NOMO-1 treated with DMSO at 0.1 percent for 48 hours (cell line): ENCODE results near the gene USP17L11.
"Not testable (repeated sequence)": the region's sequence is repeated elsewhere in the genome, so short reads cannot be mapped to it uniquely, and the experiment has no call there.

Experiments
- DNase-seq: peaks from one replicate; lab custom pipeline; 2025; ENCODE audit not compliant: unreplicated experiment; lab: John Stamatoyannopoulos, UW

Gene USP17L11

GRCh38 chr4:9215105-9215504, at the start of gene USP17L11:
TSS of gene USP17L11 (plus strand) at chr4:9215405. CDS start at chr4:9215405, 0 bp downstream.
- not testable (repeated sequence) for DNase-seq

- not testable (repeated sequence) for DNase-seq
These were observed 49.2 kb upstream of the USP17L11 start for GRCh38 chr4:9165990-9166389.

GRCh38 chr4:9169791-9170459, 45.3 kb upstream of the USP17L11 start, which contains the start of gene FAM90A26:
TSS of gene FAM90A26 (plus strand) at chr4:9170409. CDS start at chr4:9173173, 2,764 bp downstream.
- not testable (repeated sequence) for DNase-seq

- not testable (repeated sequence) for DNase-seq
These were observed 4.8 kb upstream of the USP17L11 start, which contains the start of gene USP17L10 for GRCh38 chr4:9210357-9210756. TSS of gene USP17L10 (plus strand) at chr4:9210657. CDS start at chr4:9210657, 0 bp downstream.

GRCh38 chr4:9214701-9215100, 504 bp upstream of the USP17L11 start:
- DNase-seq, result not testable (repeated sequence)

GRCh38 chr4:9219852-9220251, 4.6 kb downstream of the USP17L11 start, which contains the start of gene USP17L12:
TSS of gene USP17L12 (plus strand) at chr4:9220152. CDS start at chr4:9220152, 0 bp downstream.
- DNase-seq, result not testable (repeated sequence)

- not testable (repeated sequence) for DNase-seq
These were observed 9.4 kb downstream of the USP17L11 start, which contains the start of gene USP17L13 for GRCh38 chr4:9224596-9224995. TSS of gene USP17L13 (plus strand) at chr4:9224896. CDS start at chr4:9224896, 0 bp downstream.

- not testable (repeated sequence) for DNase-seq
These were observed 15.0 kb downstream of the USP17L11 start for GRCh38 chr4:9230249-9230648.

- not testable (repeated sequence) for DNase-seq
These were observed 18.9 kb downstream of the USP17L11 start, which contains the start of gene USP17L15 for GRCh38 chr4:9234085-9234484. TSS of gene USP17L15 (plus strand) at chr4:9234385. CDS start at chr4:9234385, 0 bp downstream.

GRCh38 chr4:9238461-9238860, 23.3 kb downstream of the USP17L11 start:
- not testable (repeated sequence) for DNase-seq

GRCh38 chr4:9243579-9243978, 28.4 kb downstream of the USP17L11 start, which contains the start of gene USP17L17:
TSS of gene USP17L17 (plus strand) at chr4:9243879. CDS start at chr4:9243879, 0 bp downstream.
- not testable (repeated sequence) for DNase-seq

- DNase-seq, result not testable (repeated sequence)
These were observed 32.9 kb downstream of the USP17L11 start, which contains the start of gene USP17L18 for GRCh38 chr4:9247953-9248680. TSS of gene USP17L18 (plus strand) at chr4:9248630. CDS start at chr4:9248630, 0 bp downstream.

GRCh38 chr4:9253078-9253477, 37.9 kb downstream of the USP17L11 start, which contains the start of gene USP17L19:
TSS of gene USP17L19 (plus strand) at chr4:9253378. CDS start at chr4:9253378, 0 bp downstream.
- DNase-seq, result not testable (repeated sequence)

GRCh38 chr4:9257824-9258223, 42.6 kb downstream of the USP17L11 start, which contains the start of gene USP17L20:
TSS of gene USP17L20 (plus strand) at chr4:9258124. CDS start at chr4:9258124, 0 bp downstream.
- DNase-seq, result not testable (repeated sequence)

- not testable (repeated sequence) for DNase-seq
These were observed 47.4 kb downstream of the USP17L11 start, which contains the start of gene USP17L21 for GRCh38 chr4:9262572-9262971. TSS of gene USP17L21 (plus strand) at chr4:9262872. CDS start at chr4:9262872, 0 bp downstream.
